OCI-LY1 (cell line): Measurements from ENCODE around the gene MLANA.
A peak's percentile ranks its signal among the peaks of the same experiment; 100 is the strongest.

ENCODE experiments used
- H2AFZ ChIP-seq: fragments of 200-600 bp; sonication (generic), shearing (Covaris generic); 2 replicates; pipeline ENCODE4 v1.6.0; 2014; ENCODE audit warnings: antibody characterized with exemption, mild to moderate bottlenecking, low read length
- H3F3A ChIP-seq: fragments of 200-600 bp; sonication (generic), shearing (Covaris generic); 2 replicates; pipeline ENCODE4 v1.6.0; 2014; ENCODE audit warnings: mild to moderate bottlenecking, antibody characterized with exemption, low read length, moderate library complexity; ENCODE audit not compliant: insufficient read depth
- H3K27ac ChIP-seq: fragments of 200-600 bp; sonication (generic); 2 replicates; pipeline ENCODE4 v1.5.1; 2014; ENCODE audit warnings: low read length, mixed run types, mild to moderate bottlenecking, low read depth; ENCODE audit not compliant: poor library complexity, severe bottlenecking
- H3K27me3 ChIP-seq: fragments of 200-600 bp; sonication (generic); 2 replicates; pipeline ENCODE4 v1.6.0; 2014; ENCODE audit warnings: antibody characterized with exemption, mild to moderate bottlenecking, low read length, moderate library complexity; ENCODE audit not compliant: insufficient read depth
- H3K36me3 ChIP-seq: fragments of 200-600 bp; sonication (generic); 2 replicates; pipeline ENCODE4 v1.6.1; 2014; ENCODE audit warnings: mild to moderate bottlenecking, antibody characterized with exemption, low read length, moderate library complexity, mixed read lengths; ENCODE audit not compliant: insufficient read depth
- H3K4me1 ChIP-seq: fragments of 200-600 bp; sonication (generic); 2 replicates; pipeline ENCODE4 v1.5.1; 2014; ENCODE audit warnings: mild to moderate bottlenecking, low read length, moderate library complexity; ENCODE audit not compliant: insufficient read depth, severe bottlenecking
- H3K4me2 ChIP-seq: fragments of 200-600 bp; sonication (generic), shearing (Covaris generic); 2 replicates; pipeline ENCODE4 v1.6.1; 2014; ENCODE audit warnings: low read length
- H3K4me3 ChIP-seq: fragments of 200-600 bp; sonication (generic); 2 replicates; pipeline ENCODE4 v1.5.1; 2014; ENCODE audit warnings: low read length, low read depth, mild to moderate bottlenecking, mixed read lengths; ENCODE audit not compliant: poor library complexity, severe bottlenecking
- H3K79me2 ChIP-seq: fragments of 200-600 bp; shearing (Covaris generic); 2 replicates; pipeline ENCODE4 v1.6.1; 2016; ENCODE audit warnings: mixed run types, low read length, mixed read lengths; ENCODE audit not compliant: insufficient read depth
- H3K9ac ChIP-seq: fragments of 200-600 bp; sonication (generic), shearing (Covaris generic); 2 replicates; pipeline ENCODE4 v1.6.1; 2014; ENCODE audit warnings: mild to moderate bottlenecking, low read length, mixed read lengths
- H3K9me2 ChIP-seq: fragments of 200-600 bp; sonication (generic), shearing (Covaris generic); 2 replicates; pipeline ENCODE4 v1.6.1; 2014; ENCODE audit warnings: low read depth, mild to moderate bottlenecking, low read length, mixed read lengths
- H3K9me3 ChIP-seq: fragments of 200-600 bp; shearing (Covaris generic); 2 replicates; pipeline ENCODE4 v1.6.1; 2014; ENCODE audit warnings: low read length, mixed read lengths
- H4K20me1 ChIP-seq: fragments of 200-600 bp; sonication (generic), shearing (Covaris generic); 2 replicates; pipeline ENCODE4 v1.6.0; 2016; ENCODE audit warnings: mild to moderate bottlenecking, low read length; ENCODE audit not compliant: insufficient read depth
- EZH2 ChIP-seq: fragments of 200-600 bp; sonication (generic), shearing (Covaris generic); IDR thresholded peaks from 2 replicates; pipeline ENCODE4 v1.8.0; 2017; ENCODE audit warnings: borderline replicate concordance, mixed run types, mild to moderate bottlenecking, antibody characterized with exemption, low read length, moderate library complexity, mixed read lengths
- TF ChIP-seq, protein P1 (sequence below): fragments of 200-600 bp; sonication (generic), shearing (Covaris generic); IDR thresholded peaks from 2 replicates; pipeline ENCODE4 v1.5.1; 2017; ENCODE audit warnings: mild to moderate bottlenecking, antibody characterized with exemption, low read length, moderate library complexity, mixed read lengths

MLANA gene

DNA sequence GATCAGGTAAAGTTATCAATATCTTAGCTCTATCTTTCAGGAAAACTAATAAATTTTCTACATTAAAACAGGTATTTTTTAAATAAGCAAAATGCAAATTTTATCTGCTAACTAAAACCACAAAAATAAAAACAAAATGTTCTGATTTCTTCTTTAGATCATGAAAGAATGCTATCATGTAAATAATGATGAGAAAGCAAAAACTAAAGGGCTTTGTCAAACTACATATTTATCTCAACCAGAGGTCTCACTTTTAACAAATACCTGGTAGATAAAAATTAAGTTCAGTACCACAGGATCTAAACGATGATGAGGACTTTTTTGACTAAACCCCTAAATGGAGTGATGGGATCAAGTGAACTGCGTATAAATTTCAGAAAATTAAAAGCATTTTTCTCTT is 50.5 kb downstream of the MLANA start:
- TF ChIP-seq EZH2 = no peak
- TF ChIP-seq, protein P1, sequence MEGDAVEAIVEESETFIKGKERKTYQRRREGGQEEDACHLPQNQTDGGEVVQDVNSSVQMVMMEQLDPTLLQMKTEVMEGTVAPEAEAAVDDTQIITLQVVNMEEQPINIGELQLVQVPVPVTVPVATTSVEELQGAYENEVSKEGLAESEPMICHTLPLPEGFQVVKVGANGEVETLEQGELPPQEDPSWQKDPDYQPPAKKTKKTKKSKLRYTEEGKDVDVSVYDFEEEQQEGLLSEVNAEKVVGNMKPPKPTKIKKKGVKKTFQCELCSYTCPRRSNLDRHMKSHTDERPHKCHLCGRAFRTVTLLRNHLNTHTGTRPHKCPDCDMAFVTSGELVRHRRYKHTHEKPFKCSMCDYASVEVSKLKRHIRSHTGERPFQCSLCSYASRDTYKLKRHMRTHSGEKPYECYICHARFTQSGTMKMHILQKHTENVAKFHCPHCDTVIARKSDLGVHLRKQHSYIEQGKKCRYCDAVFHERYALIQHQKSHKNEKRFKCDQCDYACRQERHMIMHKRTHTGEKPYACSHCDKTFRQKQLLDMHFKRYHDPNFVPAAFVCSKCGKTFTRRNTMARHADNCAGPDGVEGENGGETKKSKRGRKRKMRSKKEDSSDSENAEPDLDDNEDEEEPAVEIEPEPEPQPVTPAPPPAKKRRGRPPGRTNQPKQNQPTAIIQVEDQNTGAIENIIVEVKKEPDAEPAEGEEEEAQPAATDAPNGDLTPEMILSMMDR = no peak
- Histone ChIP-seq H3K79me2 (no peaks in the 10 kb centered on the region), H3K27ac (no peak overlapping the region), H3K4me1 (no peaks in the 10 kb centered on the region), H3K36me3 (no peaks in the 10 kb centered on the region), H3K4me2 (no peak overlapping the region), H3F3A (no peaks in the 10 kb centered on the region), H3K9ac (no peak overlapping the region), H2AFZ (no peak overlapping the region), H3K9me3 (no peaks in the 10 kb centered on the region), H3K27me3 (no peaks in the 10 kb centered on the region), H3K4me3 (no peak overlapping the region), H3K9me2 (no peaks in the 10 kb centered on the region), H4K20me1 (no peaks in the 10 kb centered on the region)

DNA sequence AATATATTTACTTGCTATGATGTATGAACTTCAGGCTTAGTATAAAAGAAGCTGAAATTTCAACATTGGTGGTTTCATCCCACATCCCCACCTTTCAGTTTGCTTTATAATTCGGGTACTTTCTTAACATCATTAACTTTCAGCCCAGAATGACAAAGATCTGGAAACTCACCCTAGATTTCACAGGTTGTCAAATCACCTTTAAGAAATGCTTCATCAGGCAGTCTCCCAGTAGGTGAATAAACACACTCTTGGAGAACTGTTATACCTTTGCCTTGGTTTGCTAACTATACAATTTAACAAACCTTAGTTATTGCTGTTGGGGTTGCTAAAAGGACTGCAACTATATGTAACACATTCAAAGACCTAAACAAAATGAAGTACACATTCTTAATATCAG is 54.4 kb downstream of the MLANA start:
- no peak overlapping the region for H3K27ac ChIP-seq
- no peak overlapping the region for H3K4me2 ChIP-seq
- no peaks in the 10 kb centered on the region for H3F3A ChIP-seq
- TF ChIP-seq, protein P1 = no peak
- TF ChIP-seq EZH2 = no peak
- H3K9ac ChIP-seq = no peak overlapping the region
- H4K20me1 ChIP-seq = no peaks in the 10 kb centered on the region
- H3K4me1 ChIP-seq = peaks cover 13% of the 10 kb centered on the region
- no peak overlapping the region for H2AFZ ChIP-seq
- no peak overlapping the region for H3K4me3 ChIP-seq
- no peaks in the 10 kb centered on the region for H3K79me2 ChIP-seq
- no peaks in the 10 kb centered on the region for H3K27me3 ChIP-seq
- no peaks in the 10 kb centered on the region for H3K9me3 ChIP-seq
- H3K9me2 ChIP-seq = no peaks in the 10 kb centered on the region
- no peaks in the 10 kb centered on the region for H3K36me3 ChIP-seq

DNA sequence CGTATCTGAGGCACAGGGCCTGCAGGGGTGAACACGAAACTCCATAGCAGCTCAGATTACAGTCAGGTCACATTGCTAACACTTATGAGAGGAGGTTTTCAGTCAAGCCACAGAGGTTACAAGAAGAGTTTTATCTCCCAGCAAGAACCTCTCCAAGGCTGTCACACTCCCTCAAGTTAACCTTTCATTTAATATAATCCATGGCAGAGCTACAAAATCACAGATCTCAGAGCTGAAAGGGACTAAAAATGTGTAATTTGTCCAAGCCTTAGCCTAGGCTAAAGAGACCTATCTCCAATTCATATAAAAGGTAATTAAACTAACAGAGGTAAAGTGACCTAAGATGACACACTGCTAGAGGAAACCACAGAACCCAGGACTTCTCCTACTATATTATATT is 57.2 kb downstream of the MLANA start:
- Histone ChIP-seq H3K27me3 (no peaks in the 10 kb centered on the region), H3K4me3 (no peak overlapping the region), H4K20me1 (no peaks in the 10 kb centered on the region), H3F3A (no peaks in the 10 kb centered on the region), H3K9me3 (no peaks in the 10 kb centered on the region), H3K9ac (no peak overlapping the region), H2AFZ (no peak overlapping the region), H3K27ac (peak overlapping the region; percentile 28), H3K4me1 (peaks cover 13% of the 10 kb centered on the region), H3K36me3 (no peaks in the 10 kb centered on the region), H3K79me2 (no peaks in the 10 kb centered on the region), H3K4me2 (no peak overlapping the region), H3K9me2 (no peaks in the 10 kb centered on the region)
- TF ChIP-seq, protein P1 = no peak
- TF ChIP-seq EZH2 = no peak
